Vagina (tissue), 2 donors: Measurements from ENCODE around the gene EOMES.

ENCODE experiments used
- POLR2AphosphoS5 ChIP-seq, 2 donors: sonication (generic); formaldehyde crosslinking; IDR thresholded peaks; one replicate each; pipeline ENCODE4 v1.9.0; 2017; ENCODE audit warnings: antibody characterized with exemption in 2 of 2, mild to moderate bottlenecking in 2 of 2, low read depth in 1 of 2; ENCODE audit not compliant: insufficient read depth in 1 of 2
- TF ChIP-seq, protein P1 (sequence below), 3 experiments: fragments of 450-650 bp in 2 of 3; fragments of 200-600 bp in 1 of 3; sonication (generic) in 1 of 3; IDR thresholded peaks; one replicate each; pipeline ENCODE4 v1.5.1; 2017 to 2019; ENCODE audit warnings: antibody characterized with exemption in 3 of 3, mild to moderate bottlenecking in 2 of 3, moderate library complexity in 2 of 3

DNA sequence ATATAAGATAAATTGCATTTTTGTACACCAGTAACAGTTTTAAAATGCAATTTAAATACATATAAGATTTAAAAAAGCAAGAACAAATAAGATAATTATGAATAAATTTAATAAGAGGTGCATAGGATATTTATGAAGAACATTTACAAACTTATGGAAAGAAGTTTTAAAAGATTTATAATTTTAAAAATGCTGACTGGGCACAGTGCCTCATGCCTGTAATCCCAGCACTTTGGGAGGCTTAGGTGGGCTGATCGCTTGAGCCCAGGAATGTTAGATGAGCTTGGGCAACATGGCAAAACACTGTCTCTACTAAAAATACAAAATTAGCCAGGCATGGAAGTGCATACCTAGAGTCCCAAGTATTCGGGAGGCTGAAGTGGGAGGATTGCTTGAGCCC lies 37.8 kb downstream of the EOMES start:
- TF ChIP-seq, protein P1, sequence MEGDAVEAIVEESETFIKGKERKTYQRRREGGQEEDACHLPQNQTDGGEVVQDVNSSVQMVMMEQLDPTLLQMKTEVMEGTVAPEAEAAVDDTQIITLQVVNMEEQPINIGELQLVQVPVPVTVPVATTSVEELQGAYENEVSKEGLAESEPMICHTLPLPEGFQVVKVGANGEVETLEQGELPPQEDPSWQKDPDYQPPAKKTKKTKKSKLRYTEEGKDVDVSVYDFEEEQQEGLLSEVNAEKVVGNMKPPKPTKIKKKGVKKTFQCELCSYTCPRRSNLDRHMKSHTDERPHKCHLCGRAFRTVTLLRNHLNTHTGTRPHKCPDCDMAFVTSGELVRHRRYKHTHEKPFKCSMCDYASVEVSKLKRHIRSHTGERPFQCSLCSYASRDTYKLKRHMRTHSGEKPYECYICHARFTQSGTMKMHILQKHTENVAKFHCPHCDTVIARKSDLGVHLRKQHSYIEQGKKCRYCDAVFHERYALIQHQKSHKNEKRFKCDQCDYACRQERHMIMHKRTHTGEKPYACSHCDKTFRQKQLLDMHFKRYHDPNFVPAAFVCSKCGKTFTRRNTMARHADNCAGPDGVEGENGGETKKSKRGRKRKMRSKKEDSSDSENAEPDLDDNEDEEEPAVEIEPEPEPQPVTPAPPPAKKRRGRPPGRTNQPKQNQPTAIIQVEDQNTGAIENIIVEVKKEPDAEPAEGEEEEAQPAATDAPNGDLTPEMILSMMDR (IDR thresholded peaks at IDR 0.05): no peak
- no peak for TF ChIP-seq POLR2AphosphoS5 (IDR thresholded peaks at IDR 0.05; ENCODE audit: insufficient read depth in 1 of 2, low read depth in 1 of 2)
